Suprapubic skin (tissue), 4 donors: Measurements from ENCODE around the gene HLCS.

Experiments used
- EP300 ChIP-seq: sonication (generic); formaldehyde crosslinking; IDR thresholded peaks from one replicate; pipeline ENCODE4 v1.6.1; 2017; ENCODE audit warnings: antibody characterized with exemption
- POLR2A ChIP-seq, 2 donors: fragments of 450-650 bp; IDR thresholded peaks; one replicate each; pipeline ENCODE4 v1.6.1; 2017; ENCODE audit warnings: antibody characterized with exemption in 2 of 2, mild to moderate bottlenecking in 2 of 2, moderate library complexity in 2 of 2
- POLR2AphosphoS5 ChIP-seq, 3 donors: sonication (generic); formaldehyde crosslinking; IDR thresholded peaks; one replicate each; pipeline ENCODE4 v1.6.1; 2017; ENCODE audit warnings: antibody characterized with exemption in 3 of 3
- TF ChIP-seq, protein P1 (sequence below), 2 donors: fragments of 200-600 bp in 1 of 2; fragments of 450-650 bp in 1 of 2; sonication (generic) in 1 of 2; IDR thresholded peaks; one replicate each; pipeline ENCODE4 v1.5.1; 2016 to 2019; ENCODE audit warnings: antibody characterized with exemption in 2 of 2, mild to moderate bottlenecking in 1 of 2, moderate library complexity in 1 of 2

GRCh38 chr21:36908260-36908908, 58.1 kb downstream of the HLCS start:
- no peak for TF ChIP-seq POLR2AphosphoS5 (IDR thresholded peaks at IDR 0.05)
- TF ChIP-seq, protein P1, sequence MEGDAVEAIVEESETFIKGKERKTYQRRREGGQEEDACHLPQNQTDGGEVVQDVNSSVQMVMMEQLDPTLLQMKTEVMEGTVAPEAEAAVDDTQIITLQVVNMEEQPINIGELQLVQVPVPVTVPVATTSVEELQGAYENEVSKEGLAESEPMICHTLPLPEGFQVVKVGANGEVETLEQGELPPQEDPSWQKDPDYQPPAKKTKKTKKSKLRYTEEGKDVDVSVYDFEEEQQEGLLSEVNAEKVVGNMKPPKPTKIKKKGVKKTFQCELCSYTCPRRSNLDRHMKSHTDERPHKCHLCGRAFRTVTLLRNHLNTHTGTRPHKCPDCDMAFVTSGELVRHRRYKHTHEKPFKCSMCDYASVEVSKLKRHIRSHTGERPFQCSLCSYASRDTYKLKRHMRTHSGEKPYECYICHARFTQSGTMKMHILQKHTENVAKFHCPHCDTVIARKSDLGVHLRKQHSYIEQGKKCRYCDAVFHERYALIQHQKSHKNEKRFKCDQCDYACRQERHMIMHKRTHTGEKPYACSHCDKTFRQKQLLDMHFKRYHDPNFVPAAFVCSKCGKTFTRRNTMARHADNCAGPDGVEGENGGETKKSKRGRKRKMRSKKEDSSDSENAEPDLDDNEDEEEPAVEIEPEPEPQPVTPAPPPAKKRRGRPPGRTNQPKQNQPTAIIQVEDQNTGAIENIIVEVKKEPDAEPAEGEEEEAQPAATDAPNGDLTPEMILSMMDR (IDR thresholded peaks at IDR 0.05), result no peak
- TF ChIP-seq POLR2A (IDR thresholded peaks at IDR 0.05), result no peak
- TF ChIP-seq EP300, result no peak
